GM19023 (cell line): ENCODE results near the gene RNF151.
"Not testable (repeated sequence)": the region's sequence is repeated elsewhere in the genome, so short reads cannot be mapped to it uniquely, and the experiment has no call there.

Source experiments
- ATAC-seq: cut with Tn5 transposase; IDR thresholded peaks from one replicate; pipeline ENCODE4 v1.9.1; 2021; ENCODE audit warnings: mild to moderate bottlenecking, moderate library complexity; ENCODE audit not compliant: unreplicated experiment

Gene RNF151, protein sequence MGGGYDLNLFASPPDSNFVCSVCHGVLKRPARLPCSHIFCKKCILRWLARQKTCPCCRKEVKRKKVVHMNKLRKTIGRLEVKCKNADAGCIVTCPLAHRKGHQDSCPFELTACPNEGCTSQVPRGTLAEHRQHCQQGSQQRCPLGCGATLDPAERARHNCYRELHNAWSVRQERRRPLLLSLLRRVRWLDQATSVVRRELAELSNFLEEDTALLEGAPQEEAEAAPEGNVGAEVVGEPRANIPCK

DNA sequence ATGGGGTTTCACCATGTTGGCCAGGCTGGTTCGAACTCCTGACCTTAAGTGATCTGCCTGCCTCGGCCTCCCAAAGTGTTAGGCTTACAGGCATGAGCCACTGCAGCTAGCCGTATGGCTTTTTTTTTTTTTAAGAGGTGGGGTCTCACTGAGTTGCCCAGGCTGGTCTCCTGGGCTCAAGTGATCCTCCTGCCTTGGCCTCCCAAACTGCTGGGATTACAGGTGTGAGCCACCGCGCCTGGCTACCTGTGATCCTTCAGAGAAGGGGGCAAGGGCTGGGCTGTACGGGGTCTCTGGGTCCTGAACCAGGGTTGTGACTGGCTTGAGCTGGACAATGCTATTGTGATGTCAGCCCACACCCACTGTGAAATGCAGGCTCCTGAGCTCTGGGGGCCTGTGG, at the start of gene RNF151:
RNF151 (plus strand) TSS at position 397 of the 400 bp plus-strand sequence. CDS start 26 bp downstream, outside the sequence.
- ATAC-seq: no peak

DNA sequence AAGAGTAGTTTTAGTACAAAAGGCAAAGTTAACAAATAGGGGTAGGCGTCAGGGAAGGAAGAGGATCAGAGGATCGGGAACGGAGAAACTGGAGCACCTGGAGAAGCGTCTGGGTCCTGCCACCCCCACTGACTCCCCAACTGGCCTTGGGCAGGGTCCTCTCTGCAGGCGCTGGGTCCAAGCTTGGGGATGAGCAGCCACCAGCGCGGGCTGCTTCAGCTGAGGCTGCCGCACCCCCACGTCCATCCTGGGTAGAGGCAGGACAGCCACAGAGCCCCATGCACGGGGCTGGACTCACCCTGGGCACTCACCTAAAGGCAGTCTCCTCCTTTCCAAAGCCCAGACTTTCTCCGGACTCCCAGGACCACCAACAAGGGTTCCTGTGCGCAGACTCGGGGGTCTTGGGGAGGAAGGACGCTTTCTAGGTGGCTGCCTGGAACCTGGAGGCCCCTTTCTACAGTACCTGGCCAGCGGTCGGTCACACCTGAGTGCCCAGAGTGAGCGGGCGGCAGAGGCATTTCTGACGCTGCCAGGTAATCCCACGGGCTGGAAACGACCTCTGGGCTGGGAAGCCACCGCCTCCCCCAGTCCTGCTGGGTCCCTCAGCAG, 49.5 kb upstream of the RNF151 start:
- no peak for ATAC-seq

DNA sequence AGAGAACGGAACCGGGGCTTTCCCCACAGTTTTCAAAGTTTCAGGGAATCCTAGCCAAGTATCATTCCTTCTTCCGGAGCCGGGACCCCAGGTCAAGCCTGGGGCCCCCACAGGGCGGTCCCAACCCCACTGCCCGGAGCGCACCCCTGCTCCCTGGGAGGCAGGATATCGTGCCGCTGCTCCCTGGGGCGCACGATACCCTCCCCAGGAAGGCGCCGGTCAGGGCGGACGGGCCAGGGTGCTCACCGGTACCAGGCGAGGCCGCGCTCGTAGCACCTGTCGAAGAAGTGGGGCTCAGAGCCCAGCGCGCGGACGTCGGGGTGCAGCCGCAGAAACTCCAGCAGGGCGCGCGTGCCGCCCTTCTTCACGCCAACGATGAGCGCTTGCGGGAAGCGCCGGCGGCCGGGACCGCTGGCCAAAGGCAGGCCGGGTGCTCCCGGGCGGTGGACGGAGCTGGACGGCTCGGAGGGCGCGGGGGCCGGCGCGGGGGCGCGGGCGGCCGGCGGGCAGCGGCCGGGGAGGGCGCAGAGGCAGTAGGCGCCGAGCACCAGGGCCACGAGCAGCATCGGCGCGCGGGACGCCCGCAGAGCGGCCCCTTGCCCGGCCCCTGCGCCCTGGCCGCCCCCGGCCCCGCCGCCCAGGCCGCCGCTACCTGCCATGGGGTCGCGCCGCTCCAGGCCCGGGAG, 48.8 kb upstream of the RNF151 start:
- ATAC-seq: no peak

DNA sequence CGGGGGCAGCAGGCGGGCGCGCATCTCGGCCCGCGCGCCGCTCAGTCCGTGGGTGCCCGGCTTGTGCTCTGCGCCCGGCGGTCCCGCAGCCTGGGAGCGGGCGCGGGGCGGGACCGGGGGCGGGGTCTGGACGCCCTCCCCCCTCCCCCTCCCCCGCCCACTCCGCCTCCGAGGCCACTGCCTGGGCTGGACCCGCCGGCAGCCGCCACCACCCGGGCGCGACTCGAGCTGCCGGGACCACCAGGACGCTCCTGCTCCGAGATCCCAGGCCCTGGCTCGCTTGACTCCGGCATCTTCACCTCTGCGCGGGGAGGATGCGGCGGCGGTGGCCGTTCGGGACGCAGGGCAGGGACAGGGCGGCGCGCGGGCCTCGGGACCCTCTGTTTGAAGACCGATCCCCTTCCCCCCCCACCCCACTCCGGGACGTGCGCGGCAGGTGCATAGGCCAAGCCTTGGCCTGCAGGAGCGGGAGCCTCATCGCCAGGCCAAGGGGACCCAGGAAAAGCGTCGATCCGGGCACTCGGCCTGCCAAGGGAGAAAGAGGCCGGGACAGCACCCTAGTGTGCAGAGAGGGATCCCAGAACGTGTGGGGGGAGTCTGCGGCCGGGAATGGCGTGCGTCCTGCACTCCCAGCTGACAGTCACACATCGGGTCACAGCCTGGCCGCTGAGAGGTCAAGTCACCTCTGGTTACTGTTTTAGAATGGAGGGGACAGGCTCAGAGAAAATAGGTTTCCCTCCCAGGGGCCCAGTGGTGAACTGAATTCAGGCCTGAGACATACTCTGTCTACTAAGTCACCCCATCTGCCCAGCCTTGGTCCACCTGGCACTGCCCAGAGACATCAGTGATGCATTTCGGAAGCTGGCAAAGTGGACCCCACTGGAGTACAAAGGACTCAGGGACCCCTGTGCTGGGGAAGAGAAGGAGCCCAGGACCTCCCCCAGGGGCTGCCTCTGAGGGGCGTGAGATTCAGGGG, 48.0 kb upstream of the RNF151 start, which contains the start of gene HS3ST6:
HS3ST6 (minus strand) TSS at position 65 of the 976 bp plus-strand sequence. CDS start 92 bp downstream, outside the sequence.
- ATAC-seq: no peak

- no peak for ATAC-seq
These were observed 47.2 kb upstream of the RNF151 start for GRCh38 chr16:1919327-1919998.

GRCh38 chr16:1920122-1920521, 46.5 kb upstream of the RNF151 start:
- ATAC-seq: not testable (repeated sequence)

DNA sequence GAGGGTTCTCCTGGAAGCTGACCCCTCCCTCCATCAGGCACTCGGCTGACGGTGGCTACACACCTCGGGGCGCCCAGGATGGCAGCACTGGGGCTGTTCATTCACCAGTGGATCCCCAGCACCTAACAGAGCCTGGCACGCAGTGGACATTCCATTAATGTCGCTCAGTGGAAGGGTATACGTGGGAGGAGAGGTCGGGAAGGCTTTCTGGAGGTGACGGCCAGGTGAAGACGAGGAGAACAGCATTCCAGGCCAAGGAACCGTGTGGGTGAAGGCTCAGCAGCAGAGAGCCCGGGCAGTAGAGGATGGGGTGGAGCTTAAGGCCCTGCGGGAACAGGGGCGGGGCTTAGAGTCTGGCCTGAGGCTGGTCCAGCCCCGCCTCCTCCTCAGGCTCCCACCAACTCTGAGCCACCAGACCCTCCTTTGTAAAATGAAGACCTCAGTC, 45.9 kb upstream of the RNF151 start:
- no peak for ATAC-seq

DNA sequence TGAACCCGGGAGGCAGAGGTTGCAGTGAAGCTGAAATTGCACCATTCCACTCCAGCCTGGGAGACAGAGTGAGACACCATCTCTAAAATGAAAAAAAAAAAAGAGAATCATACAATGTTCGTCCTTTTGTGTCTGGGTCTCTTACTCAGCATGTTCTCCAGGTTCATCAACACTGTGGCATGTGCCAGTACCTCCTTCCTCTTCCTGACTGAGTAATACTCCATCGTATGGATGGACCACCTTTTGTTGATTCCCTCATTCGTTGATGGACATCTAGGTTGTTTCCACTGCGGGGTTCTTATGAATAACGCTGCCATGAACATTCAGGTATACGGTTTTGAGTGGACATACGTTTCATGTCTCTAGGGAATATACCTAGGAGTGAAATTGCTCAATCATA, 44.3 kb upstream of the RNF151 start:
- ATAC-seq: no peak

GRCh38 chr16:1923299-1924034, 43.2 kb upstream of the RNF151 start:
- no peak for ATAC-seq

DNA sequence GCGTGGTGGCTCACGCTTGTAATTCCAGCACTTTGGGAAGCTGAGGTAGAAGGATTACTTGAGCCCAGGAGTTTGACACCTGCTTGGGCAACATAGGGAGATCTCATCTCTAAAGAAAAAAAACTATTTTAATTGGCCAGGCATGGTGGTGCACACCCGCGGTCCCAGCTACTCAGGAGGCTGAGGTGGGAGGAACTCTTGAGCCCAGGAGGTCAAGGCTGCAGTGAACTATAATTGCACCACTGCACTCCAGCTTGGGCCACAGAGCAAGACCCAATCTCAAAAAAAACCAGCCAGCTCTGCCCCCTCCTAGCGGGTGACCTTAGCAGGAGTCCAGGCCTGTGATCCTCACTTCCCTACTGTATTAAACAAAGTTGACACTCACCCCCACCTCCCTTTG, 42.6 kb upstream of the RNF151 start:
- ATAC-seq: no peak

DNA sequence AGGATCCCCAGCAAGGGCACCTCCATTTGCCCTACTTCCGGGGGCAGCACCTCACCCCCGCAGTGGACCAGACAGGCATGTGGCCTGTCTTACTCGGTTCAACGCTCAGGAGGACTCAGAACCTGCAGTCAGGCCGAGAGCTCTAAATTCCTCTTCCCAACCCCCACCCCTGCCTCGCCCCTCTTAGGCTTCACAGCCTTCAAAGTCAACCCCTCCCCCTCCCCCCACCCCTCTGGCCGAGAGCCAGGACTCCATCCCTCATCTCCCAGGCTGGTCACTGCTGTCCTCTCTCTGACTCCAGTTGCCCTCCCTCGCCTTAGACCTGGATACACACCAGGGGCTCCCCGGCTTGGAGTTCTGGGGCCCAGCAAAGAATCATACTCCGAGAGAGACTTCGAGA, 40.4 kb upstream of the RNF151 start:
- ATAC-seq: no peak

DNA sequence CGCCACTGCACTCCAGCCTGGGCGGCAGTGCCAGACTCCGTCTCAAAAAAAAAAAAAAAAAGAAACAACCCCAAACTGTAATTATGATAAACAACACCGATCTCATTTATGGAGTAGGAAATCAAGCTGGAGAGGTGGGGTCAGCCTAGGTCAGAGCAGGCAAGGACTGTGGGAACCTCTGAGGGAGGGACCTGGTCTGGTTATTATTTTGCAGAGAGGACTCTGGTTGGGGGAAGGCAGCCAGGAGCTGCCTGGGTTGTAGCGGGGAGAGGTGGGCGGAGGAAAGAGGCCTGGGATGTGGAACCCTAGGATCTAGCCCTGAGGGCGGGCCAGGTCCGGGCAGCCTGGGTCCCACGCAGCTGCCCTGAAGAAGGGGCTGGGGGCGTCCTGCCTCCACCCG, 37.6 kb upstream of the RNF151 start:
- ATAC-seq: no peak

DNA sequence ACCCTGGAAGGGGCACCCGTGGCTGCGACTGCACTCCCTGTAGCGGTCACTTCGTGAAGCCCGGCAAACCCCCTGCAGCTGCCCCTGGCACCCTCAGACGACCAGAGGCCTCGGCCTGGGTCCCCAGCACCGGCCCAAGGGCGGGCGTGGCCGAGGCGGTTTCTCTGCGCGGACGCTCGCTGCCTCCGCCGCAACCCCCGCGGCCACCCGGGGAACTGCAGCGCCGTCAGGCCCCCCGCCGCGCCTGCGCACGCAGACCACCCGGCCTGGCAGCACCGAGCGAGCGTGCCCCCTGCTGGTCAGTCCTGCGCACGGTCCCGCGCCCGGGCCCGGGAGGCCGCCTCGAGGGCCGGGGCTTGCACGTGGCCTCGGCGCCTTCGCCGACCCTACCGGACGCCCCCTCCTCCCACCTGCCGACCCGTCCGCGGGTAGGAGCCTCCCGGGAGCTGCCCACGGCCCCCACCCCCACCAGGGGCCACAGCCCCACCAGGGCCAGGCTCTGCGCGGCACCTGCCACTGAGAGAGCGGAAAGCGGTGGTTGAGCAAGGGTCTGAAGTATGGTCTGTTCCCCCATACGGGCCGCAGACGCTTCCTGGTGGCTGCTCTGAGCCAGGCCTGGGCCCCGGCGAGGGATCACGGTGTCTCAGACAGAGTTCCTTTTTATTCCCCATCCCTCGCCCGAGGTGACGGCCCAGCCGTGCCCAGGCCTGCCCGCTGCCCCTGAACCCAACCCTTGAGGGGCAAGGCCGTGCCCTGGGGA, 36.9 kb upstream of the RNF151 start:
- peak; percentile 78 for ATAC-seq

GRCh38 chr16:1930338-1930720, 36.3 kb upstream of the RNF151 start:
- ATAC-seq: no peak

DNA sequence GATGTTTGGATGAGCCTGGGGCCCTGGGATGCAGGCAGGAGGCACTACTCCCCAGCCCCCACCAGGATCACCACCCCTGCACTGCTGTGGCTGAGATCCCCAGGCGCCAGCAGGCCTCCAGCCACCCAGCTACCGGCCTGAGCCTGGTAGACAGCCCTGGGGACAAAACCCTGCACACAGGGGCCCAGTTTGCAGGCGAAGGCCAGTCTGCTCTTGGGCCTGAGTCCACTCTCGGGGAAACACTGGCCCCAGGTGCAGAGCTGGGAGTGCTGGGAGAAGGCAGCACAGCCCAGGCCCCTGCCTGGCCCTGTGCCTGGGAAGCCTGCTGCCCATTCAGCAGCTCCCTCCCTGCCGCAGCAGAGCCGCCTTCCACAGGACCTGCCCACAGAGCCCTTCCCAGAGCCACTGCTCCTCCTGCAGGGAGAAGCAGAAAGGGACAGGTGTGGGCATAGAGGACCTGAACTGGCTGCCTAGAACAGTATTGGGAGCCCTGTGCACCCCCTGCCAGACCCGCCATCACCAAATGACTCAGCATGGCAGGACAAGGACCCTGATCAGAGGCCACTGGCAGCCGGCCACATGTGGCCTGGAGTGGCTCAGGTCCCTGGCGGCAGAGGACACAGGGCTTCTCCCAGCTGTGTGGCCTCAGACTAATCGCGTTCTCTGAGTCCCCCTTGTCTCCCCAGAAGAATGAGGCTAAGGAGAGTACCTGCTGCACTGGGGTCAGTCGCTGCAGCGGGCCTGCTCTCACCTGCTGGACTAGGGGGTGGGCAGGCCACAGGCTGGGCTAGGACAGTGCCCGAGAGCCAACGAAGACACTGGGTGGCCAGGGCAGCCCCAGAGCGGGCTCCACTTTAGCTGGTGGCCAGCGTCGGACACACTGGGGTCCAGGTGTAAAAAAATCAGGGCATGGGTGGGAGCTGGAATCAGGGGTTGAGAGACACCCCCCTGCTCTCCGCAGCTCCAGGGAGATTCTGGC, 34.3 kb upstream of the RNF151 start:
- ATAC-seq: no peak

DNA sequence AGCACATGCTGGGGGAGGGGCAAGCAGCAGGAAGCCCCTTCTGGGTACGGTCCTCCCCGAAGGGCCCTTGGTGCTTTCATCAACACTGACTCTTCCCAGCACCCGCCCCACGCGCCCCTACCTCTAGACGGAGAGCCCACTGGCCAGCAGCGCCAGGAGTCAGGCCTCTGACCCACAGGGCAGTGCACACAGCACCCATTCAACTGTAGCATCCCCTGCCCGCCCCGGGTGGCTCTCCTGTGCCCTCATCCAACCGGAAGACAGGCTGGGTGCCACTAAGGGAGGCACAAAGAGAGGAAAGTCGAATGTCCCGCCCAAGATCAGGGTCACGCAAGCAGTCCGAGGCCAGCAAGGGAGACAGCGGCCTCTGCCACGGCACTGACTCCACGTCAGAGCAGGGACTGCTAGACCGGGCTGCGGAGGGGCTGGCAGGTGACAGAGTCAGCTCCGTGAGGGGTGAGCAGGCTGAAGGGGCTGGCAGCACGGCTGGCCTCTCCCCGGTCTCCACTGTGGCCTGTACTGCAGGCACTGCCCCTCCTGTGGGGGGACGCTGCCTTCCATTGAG, 33.5 kb upstream of the RNF151 start:
- no peak for ATAC-seq

DNA sequence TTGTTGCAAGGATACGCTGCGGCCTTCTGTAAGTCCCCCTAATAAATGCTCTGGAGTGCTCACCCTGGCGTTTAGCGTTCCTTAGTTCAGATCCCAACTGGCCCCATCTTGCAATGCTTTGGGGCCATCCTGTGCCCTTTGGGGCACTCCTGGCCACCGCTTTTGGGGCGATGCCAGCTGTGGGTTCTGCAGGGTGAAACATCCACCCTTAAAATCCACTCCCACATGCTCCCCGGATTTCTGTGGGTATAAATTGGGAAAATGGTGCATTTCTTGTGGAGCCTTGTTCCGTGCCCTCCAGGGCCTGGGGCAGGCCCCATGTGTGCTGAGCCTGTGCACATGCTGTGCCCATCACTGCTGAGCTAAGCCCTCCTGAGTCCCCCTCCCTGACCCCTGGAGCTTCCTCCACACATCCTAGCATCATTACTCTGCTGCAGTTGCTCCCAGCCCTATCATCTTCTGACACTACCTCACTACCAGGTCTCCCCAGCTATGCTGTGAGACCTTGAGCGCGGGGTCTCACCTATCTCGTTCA, 29.6 kb upstream of the RNF151 start:
- no peak for ATAC-seq
